ENCODE results near the gene MMD2. TPM values are rescaled to one million over a fixed set of nuclear protein-coding genes. Genes with fewer than 3 reads are reported as not detected.
A peak's percentile ranks its signal among the peaks of the same experiment; 100 is the strongest.

MMD2 gene
- total RNA-seq, 1 experiment from 2014 or later = not detected

GRCh38 chr7:4861673-4862072 lies 97.3 kb downstream of the MMD2 start, which contains the start of gene PAPOLB:
PAPOLB (minus strand) TSS chr7:4862030; CDS start chr7:4861810, 220 bp downstream.
- Mint-ChIP-seq H3K4me1 (no peaks in the 10 kb centered on the region), H3K4me3 (peak within 1 kb of the TSS; percentile 54), H3K9me3 (peaks cover 23% of the 10 kb centered on the region), H3K27me3 (ENCODE audit: low read depth) (peaks cover 33% of the 10 kb centered on the region), H3K27ac (0 out of 2 replicates have a peak within 1 kb of the TSS, but pooled peaks have one; percentile 34), H3K36me3 (0 out of 2 replicates have a peak, but pooled peaks cover 3% of the 10 kb centered on the region)
- CTCF ChIA-PET = interaction anchor here (1.4 kb wide), 1 partner anchor 22 kb away, joined by 4 read pairs; the partner anchor contains the start of gene RADIL
- POLR2A ChIA-PET = no interaction called here
- peak; percentile 82 for ATAC-seq
- DNase-seq (ENCODE audit: low spot score) = peak; percentile 61
- TF ChIP-seq, protein P1, sequence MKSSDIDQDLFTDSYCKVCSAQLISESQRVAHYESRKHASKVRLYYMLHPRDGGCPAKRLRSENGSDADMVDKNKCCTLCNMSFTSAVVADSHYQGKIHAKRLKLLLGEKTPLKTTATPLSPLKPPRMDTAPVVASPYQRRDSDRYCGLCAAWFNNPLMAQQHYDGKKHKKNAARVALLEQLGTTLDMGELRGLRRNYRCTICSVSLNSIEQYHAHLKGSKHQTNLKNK (CRISPR knock-in tag; IDR thresholded peaks at IDR 0.05) = no peak
- TF ChIP-seq, protein P2, sequence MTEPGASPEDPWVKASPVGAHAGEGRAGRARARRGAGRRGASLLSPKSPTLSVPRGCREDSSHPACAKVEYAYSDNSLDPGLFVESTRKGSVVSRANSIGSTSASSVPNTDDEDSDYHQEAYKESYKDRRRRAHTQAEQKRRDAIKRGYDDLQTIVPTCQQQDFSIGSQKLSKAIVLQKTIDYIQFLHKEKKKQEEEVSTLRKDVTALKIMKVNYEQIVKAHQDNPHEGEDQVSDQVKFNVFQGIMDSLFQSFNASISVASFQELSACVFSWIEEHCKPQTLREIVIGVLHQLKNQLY (CRISPR knock-in tag; IDR thresholded peaks at IDR 0.05) = no peak
- TF ChIP-seq RORB (CRISPR knock-in tag; IDR thresholded peaks at IDR 0.05) (no peak), ZNF232 (CRISPR knock-in tag; IDR thresholded peaks at IDR 0.05) (no peak), ZNF532 (CRISPR knock-in tag; IDR thresholded peaks at IDR 0.05; ENCODE audit: borderline replicate concordance) (no peak), FOXJ3 (CRISPR knock-in tag; IDR thresholded peaks at IDR 0.05; ENCODE audit: borderline replicate concordance) (no peak)

DNA sequence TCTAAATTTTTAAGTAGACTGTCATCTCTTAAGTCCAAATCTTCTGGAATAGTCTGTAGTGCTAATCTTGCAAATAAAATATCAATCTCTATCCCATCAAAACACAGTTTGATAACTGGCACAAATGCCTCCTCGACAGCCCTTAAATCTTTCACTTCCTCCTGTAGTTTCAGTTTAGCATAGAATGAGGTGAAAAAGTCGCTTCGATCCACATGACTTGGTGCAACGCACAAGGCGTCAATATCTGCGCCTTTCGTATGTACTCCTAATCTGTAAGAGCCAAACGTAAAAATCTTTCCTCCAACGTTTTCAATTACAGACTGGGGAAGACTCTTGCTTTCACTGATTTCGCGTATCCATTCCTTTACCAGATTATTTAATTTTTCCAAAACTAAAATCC lies 97.8 kb downstream of the MMD2 start:
- POLR2A ChIA-PET = no interaction called here
- Mint-ChIP-seq H3K27ac (0 out of 2 replicates have a peak overlapping the region, but pooled peaks have one; percentile 34), H3K4me3 (peak overlapping the region; percentile 54)

More for the DNA sequence above, 97.8 kb downstream of the MMD2 start:
- no peaks in the 10 kb centered on the region for H3K4me1 Mint-ChIP-seq
- DNase-seq (ENCODE audit: low spot score) (no peak), ATAC-seq (no peak)
- CTCF ChIA-PET = interaction anchor here (1.4 kb wide), 1 partner anchor 22 kb away, joined by 4 read pairs; the partner anchor contains the start of gene RADIL
- peaks cover 33% of the 10 kb centered on the region for H3K27me3 Mint-ChIP-seq (ENCODE audit: low read depth)
- 0 out of 2 replicates have a peak, but pooled peaks cover 3% of the 10 kb centered on the region for H3K36me3 Mint-ChIP-seq
- TF ChIP-seq PRDM15 (CRISPR knock-in tag; IDR thresholded peaks at IDR 0.05) = no peak
- no peak for TF ChIP-seq JAZF1 (CRISPR knock-in tag; IDR thresholded peaks at IDR 0.05)
- no peak for TF ChIP-seq ZNF671 (CRISPR knock-in tag; IDR thresholded peaks at IDR 0.05)
- TF ChIP-seq PRRX2 (CRISPR knock-in tag; IDR thresholded peaks at IDR 0.05) = no peak
- TF ChIP-seq NFE2L1 (CRISPR knock-in tag; IDR thresholded peaks at IDR 0.05) = no peak
- TF ChIP-seq HMGXB4 (CRISPR knock-in tag; IDR thresholded peaks at IDR 0.05) = no peak
- no peak for TF ChIP-seq ZNF512 (CRISPR knock-in tag; IDR thresholded peaks at IDR 0.05; ENCODE audit: borderline replicate concordance)
- no peak for TF ChIP-seq ZBTB43 (CRISPR knock-in tag; IDR thresholded peaks at IDR 0.05)
- no peak for TF ChIP-seq GABPB1 (CRISPR knock-in tag; IDR thresholded peaks at IDR 0.05)
- no peak for TF ChIP-seq USF1 (CRISPR knock-in tag; IDR thresholded peaks at IDR 0.05)
- H3K9me3 Mint-ChIP-seq = peaks cover 23% of the 10 kb centered on the region

Measured in WTC11 (cell line).